ENCODE results near the gene VAV1. TPM values are rescaled to one million over a fixed set of nuclear protein-coding genes. Genes with fewer than 3 reads are reported as not detected.

Gene VAV1
- total and polyA plus RNA-seq, 9 donors = 1.6 to 3.7 (median 2.3) TPM

DNA sequence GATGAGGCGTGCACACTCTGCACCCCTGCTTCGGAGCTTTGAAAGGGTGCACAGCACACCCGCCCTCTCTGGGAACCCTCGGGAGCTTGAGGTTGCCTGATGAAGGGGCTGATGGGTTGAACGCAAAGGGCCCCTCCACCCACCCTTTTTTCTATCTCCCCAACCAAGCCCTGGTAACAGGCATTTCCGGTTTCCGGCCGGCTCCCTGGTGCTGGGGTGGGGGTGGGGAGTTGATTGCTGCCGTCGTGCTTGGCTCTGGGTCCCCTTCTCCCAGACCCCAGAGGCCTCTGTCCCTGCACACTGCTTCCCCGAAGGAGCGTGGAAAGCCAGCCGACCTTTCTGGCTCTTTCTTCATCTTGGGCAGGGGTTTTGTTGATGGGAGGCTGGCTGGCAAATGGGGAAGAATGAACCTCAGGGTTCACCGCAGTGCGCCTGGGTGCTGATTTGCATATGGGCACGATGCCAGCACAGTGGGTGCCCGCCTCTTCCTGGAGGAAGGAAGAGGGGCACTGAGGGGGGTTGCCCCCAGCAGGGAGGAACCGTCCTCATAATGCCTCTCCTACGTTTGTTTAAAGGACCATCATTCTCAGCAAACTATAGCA lies 29.1 kb downstream of the VAV1 start:
- Histone ChIP-seq H3K4me1 (ENCODE audit: control insufficient read depth, insufficient read depth, low read length) (peaks cover 6% of the 10 kb centered on the region), H3K4me3 (ENCODE audit: low read length) (peak overlapping the region; percentile 6), H3K27ac (ENCODE audit: low read length) (peak overlapping the region; percentile 35), H3K36me3 (ENCODE audit: control insufficient read depth, insufficient read depth, low read length) (no peaks in the 10 kb centered on the region), H3K27me3 (ENCODE audit: control insufficient read depth, insufficient read depth, low read length) (peaks cover 6% of the 10 kb centered on the region), H3K9me3 (replicated peaks; ENCODE audit: control insufficient read depth, low read depth, low read length) (no peaks in the 10 kb centered on the region)
- DNase-seq = peak; percentile 68
- WGBS (ENCODE audit: insufficient coverage) = 7% methylated on average over 4 of the region's 19 CpGs

DNA sequence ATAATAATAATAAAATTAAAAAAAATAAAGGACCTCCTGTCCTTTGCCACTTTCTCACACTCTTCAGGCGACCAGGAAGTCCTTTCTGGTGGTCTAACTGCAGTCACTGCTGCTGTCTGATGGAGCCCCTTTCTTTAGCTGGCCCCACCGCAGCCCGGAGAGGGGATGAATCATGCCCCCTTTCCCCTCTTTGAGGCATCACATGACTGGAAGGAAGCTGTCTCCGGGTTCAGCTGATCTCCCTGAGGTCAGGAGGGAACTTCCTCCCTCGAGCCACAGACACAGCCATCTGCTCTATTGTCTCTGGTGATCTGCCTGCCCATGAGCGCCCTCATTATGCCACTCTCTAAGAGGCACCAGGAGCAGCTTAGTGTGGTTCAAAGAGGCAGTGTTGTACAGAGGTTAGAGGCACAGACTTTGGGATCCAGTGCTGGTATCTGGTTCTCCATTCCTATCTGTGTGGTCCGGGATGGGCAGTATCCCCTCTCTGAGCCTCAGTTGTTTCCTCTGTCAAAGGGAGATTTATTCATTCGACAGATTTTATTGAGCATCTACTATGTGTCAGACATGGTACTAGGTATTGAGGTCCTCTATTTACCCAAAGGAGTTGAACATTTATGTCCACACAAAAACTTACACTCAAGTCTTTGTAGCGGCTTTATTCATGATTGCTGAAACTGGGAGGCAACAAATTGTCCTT lies 30.0 kb downstream of the VAV1 start:
- Histone ChIP-seq H3K4me1 (ENCODE audit: control insufficient read depth, insufficient read depth, low read length) (peaks cover 6% of the 10 kb centered on the region), H3K4me3 (ENCODE audit: low read length) (no peak overlapping the region), H3K36me3 (ENCODE audit: control insufficient read depth, insufficient read depth, low read length) (no peaks in the 10 kb centered on the region), H3K27me3 (ENCODE audit: control insufficient read depth, insufficient read depth, low read length) (peaks cover 6% of the 10 kb centered on the region), H3K9me3 (replicated peaks; ENCODE audit: control insufficient read depth, low read depth, low read length) (no peaks in the 10 kb centered on the region), H3K27ac (ENCODE audit: low read length) (peak overlapping the region; percentile 21)
- DNase-seq = peak; percentile 57
- WGBS (ENCODE audit: insufficient coverage) = 53% methylated on average over 3 of the region's 9 CpGs

DNA sequence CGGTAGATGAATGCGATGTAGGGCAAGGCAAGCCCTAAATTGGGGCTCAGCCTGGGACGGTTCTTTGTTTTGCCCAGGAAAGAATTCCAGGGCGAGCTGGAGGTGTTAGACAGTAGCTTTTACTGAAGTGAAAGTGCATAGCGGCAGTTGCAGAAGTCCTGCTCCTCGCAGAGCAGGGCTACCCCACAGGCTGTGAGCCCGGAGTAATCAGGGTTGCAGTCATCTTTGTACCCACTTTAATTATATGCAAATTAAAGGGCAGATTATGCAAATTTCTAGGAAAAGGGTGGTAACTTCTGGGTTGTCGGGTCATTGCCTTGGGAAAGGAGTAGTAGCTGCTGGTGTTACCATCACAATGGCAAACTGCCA lies 30.5 kb downstream of the VAV1 start:
- peaks cover 6% of the 10 kb centered on the region for H3K27me3 ChIP-seq (ENCODE audit: control insufficient read depth, insufficient read depth, low read length)
- no peaks in the 10 kb centered on the region for H3K9me3 ChIP-seq (replicated peaks; ENCODE audit: control insufficient read depth, low read depth, low read length)
- H3K36me3 ChIP-seq (ENCODE audit: control insufficient read depth, insufficient read depth, low read length) = no peaks in the 10 kb centered on the region
- H3K27ac ChIP-seq (ENCODE audit: low read length) = peak overlapping the region; percentile 21
- peaks cover 6% of the 10 kb centered on the region for H3K4me1 ChIP-seq (ENCODE audit: control insufficient read depth, insufficient read depth, low read length)
- WGBS (ENCODE audit: insufficient coverage) = 80% methylated on average over 7 of the region's 8 CpGs
- no peak for DNase-seq
- H3K4me3 ChIP-seq (ENCODE audit: low read length) = no peak overlapping the region

DNA sequence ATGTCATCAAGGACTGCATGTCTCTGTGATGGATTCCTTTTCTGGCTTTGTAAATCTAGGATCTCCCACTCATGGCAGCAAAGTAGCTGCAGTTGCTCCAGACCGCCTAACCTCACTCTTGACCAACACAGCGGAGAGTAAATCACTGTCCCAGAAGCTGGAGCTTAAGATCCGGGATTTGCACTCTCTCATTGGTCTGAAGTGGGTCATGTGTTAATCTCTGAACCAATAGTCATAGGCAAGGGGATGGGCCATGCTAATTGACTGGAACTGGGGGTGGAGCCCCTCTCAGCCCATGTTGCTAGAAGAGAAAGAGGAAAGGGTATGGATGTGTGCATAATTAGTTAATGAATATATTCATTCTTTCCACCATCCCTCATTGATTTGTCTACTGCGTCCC lies 34.0 kb downstream of the VAV1 start:
- Histone ChIP-seq H3K27ac (ENCODE audit: low read length) (no peak overlapping the region), H3K27me3 (ENCODE audit: control insufficient read depth, insufficient read depth, low read length) (peaks cover 3% of the 10 kb centered on the region), H3K4me1 (ENCODE audit: control insufficient read depth, insufficient read depth, low read length) (peaks cover 3% of the 10 kb centered on the region), H3K9me3 (replicated peaks; ENCODE audit: control insufficient read depth, low read depth, low read length) (no peaks in the 10 kb centered on the region), H3K36me3 (ENCODE audit: control insufficient read depth, insufficient read depth, low read length) (no peaks in the 10 kb centered on the region), H3K4me3 (ENCODE audit: low read length) (no peak overlapping the region)
- DNase-seq = no peak
- WGBS (ENCODE audit: insufficient coverage) = no CpG with 5 or more reads among the region's 4 CpGs

DNA sequence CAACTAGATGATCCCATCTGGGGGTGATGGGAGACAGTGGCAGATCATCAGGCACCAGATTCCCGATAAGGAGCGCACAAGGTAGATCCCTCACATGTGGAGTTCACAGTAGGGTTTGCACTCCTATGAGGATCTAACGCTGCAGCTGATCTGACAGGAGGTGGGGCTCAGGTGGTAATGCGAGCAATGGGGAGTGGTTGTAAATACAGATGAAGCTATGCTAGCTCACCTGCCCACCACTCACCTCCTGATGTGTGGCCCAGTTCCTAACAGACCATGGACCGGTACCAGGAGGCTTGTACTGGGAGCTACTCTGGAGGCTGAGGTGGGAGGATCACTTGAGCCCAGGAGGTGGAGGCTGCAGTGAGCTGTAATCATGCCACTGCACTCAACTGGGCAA lies 34.8 kb downstream of the VAV1 start:
- Histone ChIP-seq H3K9me3 (replicated peaks; ENCODE audit: control insufficient read depth, low read depth, low read length) (no peaks in the 10 kb centered on the region), H3K27me3 (ENCODE audit: control insufficient read depth, insufficient read depth, low read length) (peaks cover 2% of the 10 kb centered on the region), H3K4me3 (ENCODE audit: low read length) (no peak overlapping the region), H3K27ac (ENCODE audit: low read length) (no peak overlapping the region), H3K36me3 (ENCODE audit: control insufficient read depth, insufficient read depth, low read length) (no peaks in the 10 kb centered on the region), H3K4me1 (ENCODE audit: control insufficient read depth, insufficient read depth, low read length) (no peaks in the 10 kb centered on the region)
- WGBS (ENCODE audit: insufficient coverage) = 88% methylated on average over 3 of the region's 5 CpGs
- no peak for DNase-seq

DNA sequence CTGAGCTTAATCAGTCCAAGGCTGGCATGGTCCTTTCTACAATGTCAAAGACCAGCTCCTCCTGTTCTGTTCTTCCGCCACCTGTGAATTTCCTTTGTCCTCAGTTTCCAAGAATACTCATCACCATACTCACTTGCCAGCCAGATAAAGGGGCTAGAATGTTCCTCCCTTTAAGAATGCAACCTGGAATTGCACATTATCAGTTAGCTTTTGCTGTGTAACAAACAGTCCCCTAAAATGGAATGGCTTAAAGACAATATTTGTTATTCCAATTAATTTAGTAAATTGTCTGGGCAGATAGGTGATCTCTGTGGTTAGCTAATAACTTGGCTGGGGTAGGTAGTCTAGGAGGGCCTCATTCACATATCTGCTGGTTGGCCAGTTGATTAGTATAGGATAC lies 36.0 kb downstream of the VAV1 start:
- no peaks in the 10 kb centered on the region for H3K36me3 ChIP-seq (ENCODE audit: control insufficient read depth, insufficient read depth, low read length)
- H3K27ac ChIP-seq (ENCODE audit: low read length) = no peak overlapping the region
- DNase-seq = no peak
- WGBS (ENCODE audit: insufficient coverage) = no CpG with 5 or more reads among the region's 1 CpG
- no peak overlapping the region for H3K4me3 ChIP-seq (ENCODE audit: low read length)
- no peaks in the 10 kb centered on the region for H3K4me1 ChIP-seq (ENCODE audit: control insufficient read depth, insufficient read depth, low read length)
- no peaks in the 10 kb centered on the region for H3K9me3 ChIP-seq (replicated peaks; ENCODE audit: control insufficient read depth, low read depth, low read length)
- no peaks in the 10 kb centered on the region for H3K27me3 ChIP-seq (ENCODE audit: control insufficient read depth, insufficient read depth, low read length)

DNA sequence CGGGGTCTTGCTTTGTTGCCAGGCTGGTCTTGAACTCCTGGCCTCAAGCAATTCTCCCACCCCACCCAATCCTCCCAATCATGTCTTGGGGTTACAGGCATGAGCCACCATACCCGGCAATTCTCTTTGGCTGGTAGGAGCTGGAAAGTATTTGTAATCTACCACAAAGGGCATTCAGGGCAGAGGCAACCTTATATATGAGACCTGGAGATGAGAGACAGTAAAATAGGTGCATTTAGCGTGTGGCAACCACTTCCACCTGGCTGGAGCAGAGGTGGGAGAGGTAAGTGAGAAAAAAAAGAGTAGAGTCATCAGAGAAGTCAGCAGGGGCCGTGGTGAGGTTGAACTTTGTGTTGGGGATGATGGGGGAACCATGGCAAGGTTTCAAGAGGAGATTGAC lies 36.8 kb downstream of the VAV1 start:
- Histone ChIP-seq H3K36me3 (ENCODE audit: control insufficient read depth, insufficient read depth, low read length) (no peaks in the 10 kb centered on the region), H3K4me3 (ENCODE audit: low read length) (no peak overlapping the region), H3K9me3 (replicated peaks; ENCODE audit: control insufficient read depth, low read depth, low read length) (no peaks in the 10 kb centered on the region), H3K27ac (ENCODE audit: low read length) (no peak overlapping the region), H3K27me3 (ENCODE audit: control insufficient read depth, insufficient read depth, low read length) (no peaks in the 10 kb centered on the region), H3K4me1 (ENCODE audit: control insufficient read depth, insufficient read depth, low read length) (no peaks in the 10 kb centered on the region)
- 56% methylated on average over 3 of the region's 4 CpGs for WGBS (ENCODE audit: insufficient coverage)
- DNase-seq = no peak

DNA sequence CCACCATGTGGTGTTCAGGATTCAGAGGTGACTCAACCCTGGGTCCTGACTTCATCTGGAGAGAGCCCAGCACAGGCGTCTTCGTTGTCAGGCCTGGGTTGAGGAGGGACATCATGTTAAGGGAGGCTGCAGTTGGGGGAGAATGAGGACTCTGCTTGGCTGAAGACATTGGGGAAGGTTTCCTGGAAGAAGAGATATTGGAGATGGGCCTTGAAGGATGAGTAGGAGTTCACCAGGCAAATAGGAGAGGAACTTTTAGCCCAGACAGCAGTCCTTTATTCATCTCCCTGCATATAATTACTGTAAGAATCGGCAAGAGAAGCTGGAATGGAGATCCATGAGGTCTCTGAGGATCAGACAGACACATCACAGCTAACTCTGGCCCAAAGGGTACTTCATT lies 38.9 kb downstream of the VAV1 start:
- no peak for DNase-seq
- no peaks in the 10 kb centered on the region for H3K36me3 ChIP-seq (ENCODE audit: control insufficient read depth, insufficient read depth, low read length)
- H3K9me3 ChIP-seq (replicated peaks; ENCODE audit: control insufficient read depth, low read depth, low read length) = no peaks in the 10 kb centered on the region
- H3K4me3 ChIP-seq (ENCODE audit: low read length) = no peak overlapping the region
- no peaks in the 10 kb centered on the region for H3K27me3 ChIP-seq (ENCODE audit: control insufficient read depth, insufficient read depth, low read length)
- no peaks in the 10 kb centered on the region for H3K4me1 ChIP-seq (ENCODE audit: control insufficient read depth, insufficient read depth, low read length)
- 85% methylated on average over 2 of the region's 3 CpGs for WGBS (ENCODE audit: insufficient coverage)
- H3K27ac ChIP-seq (ENCODE audit: low read length) = no peak overlapping the region

DNA sequence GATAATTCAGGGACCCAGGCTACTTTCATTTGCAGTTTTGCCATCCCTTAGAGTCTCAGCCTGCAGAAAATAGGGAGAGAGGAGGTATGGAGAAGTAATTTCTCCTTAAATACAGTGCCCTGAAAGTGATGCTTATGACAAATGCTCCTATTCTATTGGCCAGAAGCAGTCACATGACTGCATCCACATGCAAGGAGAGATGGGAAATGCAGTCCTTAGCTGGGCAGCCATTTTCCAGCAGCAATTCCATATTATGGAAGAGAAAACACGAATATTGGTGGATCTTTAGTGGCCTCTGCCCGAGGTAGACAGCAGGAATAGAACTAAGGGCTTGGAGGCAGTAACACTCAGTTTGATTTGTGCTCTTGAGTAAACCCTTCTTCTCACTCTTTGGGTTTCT lies 39.4 kb downstream of the VAV1 start:
- no peaks in the 10 kb centered on the region for H3K36me3 ChIP-seq (ENCODE audit: control insufficient read depth, insufficient read depth, low read length)
- H3K27me3 ChIP-seq (ENCODE audit: control insufficient read depth, insufficient read depth, low read length) = no peaks in the 10 kb centered on the region
- no peaks in the 10 kb centered on the region for H3K9me3 ChIP-seq (replicated peaks; ENCODE audit: control insufficient read depth, low read depth, low read length)
- H3K27ac ChIP-seq (ENCODE audit: low read length) = no peak overlapping the region
- 0% methylated on average over 1 of the region's 2 CpGs for WGBS (ENCODE audit: insufficient coverage)
- peak; percentile 41 for DNase-seq
- H3K4me1 ChIP-seq (ENCODE audit: control insufficient read depth, insufficient read depth, low read length) = no peaks in the 10 kb centered on the region
- no peak overlapping the region for H3K4me3 ChIP-seq (ENCODE audit: low read length)

DNA sequence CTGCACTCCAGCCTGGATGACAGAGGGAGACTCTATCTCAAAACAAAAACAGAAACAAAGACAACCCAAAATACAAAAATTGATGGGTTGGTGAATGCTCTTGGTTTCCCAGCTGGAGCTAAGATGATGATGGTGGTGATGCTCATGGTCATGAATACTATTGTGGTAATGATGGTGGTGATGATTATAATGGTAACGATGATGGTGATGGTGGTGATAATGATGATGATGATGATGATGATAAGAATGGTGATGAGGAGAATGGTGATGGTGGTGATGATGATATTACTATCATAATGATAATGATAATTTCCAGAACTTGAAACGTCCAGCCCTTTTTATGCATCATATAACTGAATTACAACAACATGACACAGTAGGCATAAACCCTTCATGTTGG lies 40.1 kb downstream of the VAV1 start:
- Histone ChIP-seq H3K27ac (ENCODE audit: low read length) (no peak overlapping the region), H3K36me3 (ENCODE audit: control insufficient read depth, insufficient read depth, low read length) (no peaks in the 10 kb centered on the region), H3K9me3 (replicated peaks; ENCODE audit: control insufficient read depth, low read depth, low read length) (no peaks in the 10 kb centered on the region), H3K4me1 (ENCODE audit: control insufficient read depth, insufficient read depth, low read length) (no peaks in the 10 kb centered on the region), H3K27me3 (ENCODE audit: control insufficient read depth, insufficient read depth, low read length) (no peaks in the 10 kb centered on the region), H3K4me3 (ENCODE audit: low read length) (no peak overlapping the region)
- no peak for DNase-seq
- no CpG with 5 or more reads among the region's 2 CpGs for WGBS (ENCODE audit: insufficient coverage)
